ENCODE measurements around the gene LPP. TPM values are rescaled to one million over a fixed set of nuclear protein-coding genes. Genes with fewer than 3 reads are reported as not detected.

LPP gene
- total RNA-seq, 1 donor from 2014 or later: 184 TPM

DNA sequence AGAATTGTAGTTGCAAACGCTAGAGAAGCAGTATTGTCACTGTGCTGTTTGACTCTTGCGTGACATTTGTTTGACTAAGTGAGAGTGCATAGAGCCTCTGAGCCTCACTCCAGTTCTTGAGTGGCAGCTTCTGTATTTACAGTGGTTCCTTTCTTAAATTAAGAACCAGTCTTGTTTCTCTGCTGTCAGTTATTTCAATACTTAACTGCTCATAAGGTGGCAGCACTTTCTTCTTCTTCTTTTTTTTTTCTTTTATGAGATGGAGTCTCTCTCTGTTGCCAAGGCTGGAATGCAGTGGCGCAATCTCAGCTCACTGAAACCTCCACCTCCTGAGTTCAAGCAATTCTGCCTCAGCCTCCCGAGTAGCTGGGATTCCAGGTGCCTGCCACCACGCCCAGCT, 372.1 kb downstream of the LPP start:
- no peak for TF ChIP-seq CTCF (IDR thresholded peaks at IDR 0.05)
- Mint-ChIP-seq H3K36me3 (ENCODE audit: unreplicated experiment) (peaks cover 29% of the 10 kb centered on the region), H3K4me3 (ENCODE audit: unreplicated experiment) (no peak overlapping the region), H3K27me3 (ENCODE audit: unreplicated experiment) (no peaks in the 10 kb centered on the region), H3K9me3 (ENCODE audit: unreplicated experiment) (no peaks in the 10 kb centered on the region), H3K4me1 (ENCODE audit: unreplicated experiment) (peaks cover 55% of the 10 kb centered on the region), H3K27ac (ENCODE audit: unreplicated experiment) (peak overlapping the region; percentile 59)
- no peak for DNase-seq (ENCODE audit: extremely low spot score, unreplicated experiment)

- H3K27ac Mint-ChIP-seq (ENCODE audit: unreplicated experiment): no peak overlapping the region
- H3K36me3 Mint-ChIP-seq (ENCODE audit: unreplicated experiment): peaks cover 29% of the 10 kb centered on the region
- no peak overlapping the region for H3K4me3 Mint-ChIP-seq (ENCODE audit: unreplicated experiment)
- peaks cover 58% of the 10 kb centered on the region for H3K4me1 Mint-ChIP-seq (ENCODE audit: unreplicated experiment)
- no peaks in the 10 kb centered on the region for H3K27me3 Mint-ChIP-seq (ENCODE audit: unreplicated experiment)
- TF ChIP-seq CTCF (IDR thresholded peaks at IDR 0.05): no peak
- DNase-seq (ENCODE audit: extremely low spot score, unreplicated experiment): no peak
- H3K9me3 Mint-ChIP-seq (ENCODE audit: unreplicated experiment): no peaks in the 10 kb centered on the region
These were observed 373.4 kb downstream of the LPP start for GRCh38 chr3:188527389-188527788.

DNA sequence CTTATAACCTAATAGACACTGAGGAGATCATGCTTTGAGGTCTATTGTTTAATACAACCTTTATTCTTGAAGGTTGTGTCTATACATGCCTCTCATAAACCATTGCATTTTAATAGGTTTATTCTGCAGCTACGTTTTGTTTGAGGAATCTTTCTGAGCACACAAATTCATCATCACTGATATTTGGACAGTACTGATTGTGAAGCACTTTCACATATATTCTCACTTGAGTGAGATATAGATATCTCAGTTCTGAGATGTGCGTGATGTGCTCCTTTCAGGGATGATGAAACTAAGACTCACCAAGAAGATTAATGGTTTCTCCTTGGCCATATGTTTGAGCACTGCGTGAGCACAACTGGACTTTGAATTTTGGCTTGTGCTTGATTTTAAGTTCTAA, 374.4 kb downstream of the LPP start:
- no peak overlapping the region for H3K4me3 Mint-ChIP-seq (ENCODE audit: unreplicated experiment)
- H3K4me1 Mint-ChIP-seq (ENCODE audit: unreplicated experiment): peaks cover 61% of the 10 kb centered on the region
- DNase-seq (ENCODE audit: extremely low spot score, unreplicated experiment): no peak
- peaks cover 29% of the 10 kb centered on the region for H3K36me3 Mint-ChIP-seq (ENCODE audit: unreplicated experiment)
- no peak overlapping the region for H3K27ac Mint-ChIP-seq (ENCODE audit: unreplicated experiment)
- no peaks in the 10 kb centered on the region for H3K9me3 Mint-ChIP-seq (ENCODE audit: unreplicated experiment)
- H3K27me3 Mint-ChIP-seq (ENCODE audit: unreplicated experiment): no peaks in the 10 kb centered on the region
- TF ChIP-seq CTCF (IDR thresholded peaks at IDR 0.05): no peak

GRCh38 chr3:188529228-188529627, 375.3 kb downstream of the LPP start:
- DNase-seq (ENCODE audit: extremely low spot score, unreplicated experiment): no peak
- no peak for TF ChIP-seq CTCF (IDR thresholded peaks at IDR 0.05)
- H3K4me3 Mint-ChIP-seq (ENCODE audit: unreplicated experiment): no peak overlapping the region
- no peaks in the 10 kb centered on the region for H3K9me3 Mint-ChIP-seq (ENCODE audit: unreplicated experiment)
- peaks cover 22% of the 10 kb centered on the region for H3K36me3 Mint-ChIP-seq (ENCODE audit: unreplicated experiment)
- H3K4me1 Mint-ChIP-seq (ENCODE audit: unreplicated experiment): peaks cover 62% of the 10 kb centered on the region
- H3K27ac Mint-ChIP-seq (ENCODE audit: unreplicated experiment): no peak overlapping the region
- no peaks in the 10 kb centered on the region for H3K27me3 Mint-ChIP-seq (ENCODE audit: unreplicated experiment)

- H3K27me3 Mint-ChIP-seq (ENCODE audit: unreplicated experiment): no peaks in the 10 kb centered on the region
- H3K36me3 Mint-ChIP-seq (ENCODE audit: unreplicated experiment): peaks cover 17% of the 10 kb centered on the region
- TF ChIP-seq CTCF (IDR thresholded peaks at IDR 0.05): no peak
- no peak for DNase-seq (ENCODE audit: extremely low spot score, unreplicated experiment)
- no peak overlapping the region for H3K27ac Mint-ChIP-seq (ENCODE audit: unreplicated experiment)
- no peaks in the 10 kb centered on the region for H3K9me3 Mint-ChIP-seq (ENCODE audit: unreplicated experiment)
- peaks cover 67% of the 10 kb centered on the region for H3K4me1 Mint-ChIP-seq (ENCODE audit: unreplicated experiment)
- H3K4me3 Mint-ChIP-seq (ENCODE audit: unreplicated experiment): no peak overlapping the region
These were observed 376.3 kb downstream of the LPP start for GRCh38 chr3:188530226-188530625.

Data from osteocyte (in vitro differentiated cells).